Activated T-cell treated with anti-CD3 and anti-CD28 coated beads for 24 hours (primary cell): Measurements from ENCODE around the gene DPM2.

Experiments used
- DNase-seq: peaks from one replicate; pipeline ENCODE4 v3.0.0-alpha.2; 2020; ENCODE audit warnings: low read depth

Gene DPM2

GRCh38 chr9:127898433-127899127 lies 39.1 kb downstream of the DPM2 start:
- DNase-seq: no peak

GRCh38 chr9:127897193-127897692 lies 40.4 kb downstream of the DPM2 start:
- DNase-seq: no peak

GRCh38 chr9:127896395-127897192 lies 41.1 kb downstream of the DPM2 start:
- no peak for DNase-seq

- no peak for DNase-seq
These were observed 41.8 kb downstream of the DPM2 start for GRCh38 chr9:127895811-127896210.

DNA sequence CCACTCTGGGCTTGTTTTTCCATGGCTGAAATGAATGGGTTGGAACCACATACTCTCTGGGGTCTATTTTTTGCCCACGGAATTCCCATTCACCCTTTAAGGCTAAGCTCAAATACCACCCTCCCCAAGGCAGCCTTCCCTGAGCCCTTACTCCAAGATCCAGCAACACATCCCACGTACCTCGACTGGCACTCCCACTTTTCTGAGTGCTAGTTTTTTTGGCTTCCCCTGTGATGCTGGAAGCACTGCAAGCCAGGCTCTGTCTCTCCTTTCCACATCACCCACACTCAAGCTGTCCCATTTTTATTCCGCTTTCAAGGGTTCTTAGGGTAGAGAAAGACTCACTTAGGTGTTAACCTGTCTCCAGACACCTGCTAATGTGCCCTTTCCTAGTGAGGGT lies 44.3 kb downstream of the DPM2 start:
- DNase-seq: no peak

DNA sequence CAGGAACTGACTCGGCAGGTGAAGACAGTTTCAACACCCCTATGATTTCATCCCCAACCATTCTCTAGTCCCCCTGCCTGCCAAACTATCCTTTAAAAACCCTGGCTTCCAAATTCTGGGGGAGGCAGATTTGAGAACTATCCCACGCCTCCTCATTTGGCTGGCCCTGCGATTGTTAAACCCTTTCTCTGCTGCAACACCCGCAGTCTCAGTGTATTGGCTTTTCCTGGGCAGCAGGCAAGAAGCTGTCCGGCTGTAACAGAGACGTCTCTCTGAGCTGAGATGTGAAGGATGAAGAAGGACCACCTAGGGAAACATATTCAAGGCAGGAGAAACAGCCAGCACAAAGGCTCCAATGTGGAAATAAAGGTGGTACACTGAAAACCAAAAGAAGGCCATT lies 44.8 kb downstream of the DPM2 start:
- no peak for DNase-seq

DNA sequence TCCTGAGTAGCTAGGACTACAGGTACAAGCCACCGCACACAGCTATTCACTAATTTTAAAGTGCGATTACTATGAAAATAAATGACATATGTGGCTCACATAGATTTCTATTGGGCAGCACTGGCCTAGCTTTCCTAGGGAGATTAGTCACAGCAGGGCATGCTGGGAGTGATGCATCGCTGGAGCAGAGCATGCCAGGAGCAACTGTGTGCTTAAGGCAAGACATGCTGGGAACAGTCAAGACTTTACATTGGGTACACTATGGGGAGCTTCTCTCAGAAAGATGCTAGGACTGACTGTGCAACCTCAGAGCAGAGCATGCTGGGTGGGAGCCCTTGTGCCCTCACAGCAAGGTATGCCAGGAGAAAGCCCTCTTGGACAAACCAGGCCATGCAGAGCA lies 47.6 kb downstream of the DPM2 start:
- no peak for DNase-seq

GRCh38 chr9:127887792-127888191 lies 49.9 kb downstream of the DPM2 start:
- no peak for DNase-seq

GRCh38 chr9:127886401-127886972 lies 51.2 kb downstream of the DPM2 start:
- DNase-seq: no peak

DNA sequence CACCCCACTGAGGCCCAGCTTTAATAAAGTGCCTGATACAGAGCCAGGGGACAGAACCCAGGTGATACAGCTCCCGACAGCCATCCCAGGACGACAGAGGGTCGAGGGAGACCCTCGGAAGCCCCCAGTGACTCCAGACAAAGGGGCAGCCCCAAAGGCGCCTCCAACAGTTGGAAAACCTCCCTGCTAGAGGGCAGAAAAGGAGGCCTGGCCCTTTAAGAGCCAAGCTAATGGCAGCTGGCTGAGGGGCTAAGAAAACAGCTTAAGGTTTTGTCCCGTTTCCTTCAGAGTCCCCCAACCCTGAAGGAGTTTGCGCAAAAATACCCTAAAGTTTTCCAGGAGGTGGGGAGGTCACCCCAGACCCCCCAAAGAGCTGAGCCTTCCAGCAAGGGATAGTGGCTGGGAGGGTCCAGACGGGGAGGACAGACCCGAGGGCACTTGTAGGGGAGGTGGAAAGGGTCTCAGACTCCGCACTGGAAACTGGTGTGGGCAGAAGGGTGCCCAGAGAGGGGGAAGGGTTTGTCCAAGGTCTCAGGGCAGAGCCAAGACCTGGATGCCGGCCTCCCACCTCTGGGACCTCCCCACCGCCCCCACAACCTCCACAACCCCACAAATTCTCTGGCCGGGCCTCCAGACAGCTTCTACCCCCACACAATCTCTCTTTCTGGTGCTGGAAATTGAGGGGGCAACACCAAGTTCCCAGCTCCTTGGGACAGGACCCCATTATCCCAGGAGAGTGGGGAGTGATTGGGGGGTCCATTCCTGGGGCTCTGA lies 52.0 kb downstream of the DPM2 start:
- DNase-seq: no peak
